Hematopoietic multipotent progenitor cell treated with erythropoietin and hydrocortisone succinate and interleukin-3 and kit ligand, for 17 days (in vitro differentiated cells): Measurements from ENCODE around the gene FLVCR2.

Experiments used
- DNase-seq: peaks from one replicate; pipeline ENCODE4 v3.0.0-alpha.2; 2015; ENCODE audit warnings: low spot score

Gene FLVCR2, protein sequence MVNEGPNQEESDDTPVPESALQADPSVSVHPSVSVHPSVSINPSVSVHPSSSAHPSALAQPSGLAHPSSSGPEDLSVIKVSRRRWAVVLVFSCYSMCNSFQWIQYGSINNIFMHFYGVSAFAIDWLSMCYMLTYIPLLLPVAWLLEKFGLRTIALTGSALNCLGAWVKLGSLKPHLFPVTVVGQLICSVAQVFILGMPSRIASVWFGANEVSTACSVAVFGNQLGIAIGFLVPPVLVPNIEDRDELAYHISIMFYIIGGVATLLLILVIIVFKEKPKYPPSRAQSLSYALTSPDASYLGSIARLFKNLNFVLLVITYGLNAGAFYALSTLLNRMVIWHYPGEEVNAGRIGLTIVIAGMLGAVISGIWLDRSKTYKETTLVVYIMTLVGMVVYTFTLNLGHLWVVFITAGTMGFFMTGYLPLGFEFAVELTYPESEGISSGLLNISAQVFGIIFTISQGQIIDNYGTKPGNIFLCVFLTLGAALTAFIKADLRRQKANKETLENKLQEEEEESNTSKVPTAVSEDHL

DNA sequence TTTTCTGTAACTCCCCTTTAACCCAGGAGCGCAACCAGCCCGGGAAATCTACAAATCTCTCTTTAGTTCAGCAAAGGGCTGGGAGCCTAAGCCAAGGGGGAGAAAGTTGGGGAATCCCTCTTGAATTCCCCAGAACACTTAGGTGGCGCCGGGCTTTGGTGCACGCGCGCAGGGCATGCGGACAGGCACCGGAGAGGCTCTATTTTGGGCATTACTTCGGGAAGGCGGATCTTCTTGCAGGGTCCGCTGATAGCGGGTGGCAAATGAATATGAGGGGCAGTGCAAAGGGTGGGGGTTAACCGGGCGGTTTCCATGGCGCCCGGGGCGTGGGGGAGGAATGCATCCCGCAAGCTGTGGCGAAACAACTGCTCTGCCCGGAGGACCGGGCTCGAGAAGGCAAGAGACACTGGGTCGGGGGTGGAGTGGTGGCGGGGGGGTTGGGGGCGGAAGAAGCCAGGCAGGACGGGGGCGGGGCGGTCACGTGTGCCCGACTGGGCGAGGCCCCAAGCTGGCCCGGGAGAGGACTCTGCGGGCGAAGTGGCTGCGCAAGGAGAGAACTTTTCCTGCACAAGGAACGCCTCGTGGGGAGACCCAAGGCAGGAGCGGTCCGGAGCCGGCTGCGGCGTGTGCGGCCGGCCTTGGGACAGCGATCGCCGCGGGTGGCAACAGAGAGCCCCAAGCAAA is at the start of gene FLVCR2:
Gene FLVCR2, plus strand, starts transcription at position 519 of the 684 bp plus-strand sequence. CDS start 353 bp downstream, outside the sequence.
- no peak for DNase-seq

GRCh38 chr14:75531256-75531655 is 47.2 kb upstream of the FLVCR2 start:
- no peak for DNase-seq

GRCh38 chr14:75531660-75532317 is 46.6 kb upstream of the FLVCR2 start:
- DNase-seq = no peak

- no peak for DNase-seq
These were observed 44.4 kb upstream of the FLVCR2 start for GRCh38 chr14:75533791-75534555.

DNA sequence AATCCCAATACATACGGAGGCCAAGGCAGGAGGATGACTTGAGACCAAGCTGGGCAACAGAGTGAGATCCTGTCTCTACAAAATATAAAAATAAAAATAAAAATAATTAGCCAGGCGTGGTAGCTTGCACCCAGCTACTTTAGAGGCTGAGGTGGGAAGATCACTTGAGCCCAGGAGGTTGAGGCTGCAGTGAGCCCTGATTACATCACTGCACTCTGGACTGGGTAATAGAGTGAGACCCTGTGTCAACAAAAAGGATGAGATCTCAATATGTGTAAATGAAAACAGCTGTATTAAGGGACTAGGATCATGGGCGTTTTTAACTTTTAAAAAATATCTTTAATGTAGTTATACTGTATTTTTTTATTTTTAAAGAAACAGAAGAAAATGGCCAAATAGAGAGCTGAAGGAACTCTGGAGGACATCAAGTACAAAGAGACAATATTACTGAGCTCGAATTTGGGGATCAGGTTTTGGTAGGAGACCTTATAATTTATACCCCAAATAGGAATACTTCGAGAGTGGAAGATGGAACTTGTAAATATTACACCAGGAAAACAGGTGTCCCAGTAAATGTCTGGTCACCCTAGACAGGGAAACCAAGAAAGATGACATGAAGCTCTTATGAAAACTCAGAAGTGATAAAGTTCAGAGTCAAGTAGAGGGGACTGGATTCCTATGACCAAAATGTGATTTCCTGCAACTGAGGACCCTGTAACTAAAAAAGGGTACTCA is 43.1 kb upstream of the FLVCR2 start:
- no peak for DNase-seq

GRCh38 chr14:75537071-75537470 is 41.3 kb upstream of the FLVCR2 start:
- no peak for DNase-seq

- no peak for DNase-seq
These were observed 39.3 kb upstream of the FLVCR2 start for GRCh38 chr14:75539162-75539560.

- DNase-seq = no peak
These were observed 38.6 kb upstream of the FLVCR2 start for GRCh38 chr14:75539561-75540478.

DNA sequence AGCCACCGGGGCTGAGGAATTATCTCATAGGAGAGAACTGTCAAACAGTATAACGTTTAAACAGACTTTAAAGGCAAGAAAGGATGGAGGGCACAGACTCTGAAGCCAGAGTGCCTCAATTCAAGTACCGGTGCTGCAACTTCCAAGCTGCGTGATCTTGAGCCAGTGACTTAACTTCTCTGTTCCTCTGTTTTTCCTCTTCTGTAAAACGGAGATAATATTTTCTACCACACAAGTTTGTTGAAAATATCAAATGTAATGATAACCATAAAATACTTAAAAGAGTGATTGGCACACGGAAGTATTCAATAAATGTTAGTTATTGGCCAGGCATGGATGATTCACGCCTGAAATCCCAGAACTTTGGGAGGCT is 38.0 kb upstream of the FLVCR2 start:
- DNase-seq = no peak

- DNase-seq = no peak
These were observed 35.8 kb upstream of the FLVCR2 start for GRCh38 chr14:75542588-75543091.

DNA sequence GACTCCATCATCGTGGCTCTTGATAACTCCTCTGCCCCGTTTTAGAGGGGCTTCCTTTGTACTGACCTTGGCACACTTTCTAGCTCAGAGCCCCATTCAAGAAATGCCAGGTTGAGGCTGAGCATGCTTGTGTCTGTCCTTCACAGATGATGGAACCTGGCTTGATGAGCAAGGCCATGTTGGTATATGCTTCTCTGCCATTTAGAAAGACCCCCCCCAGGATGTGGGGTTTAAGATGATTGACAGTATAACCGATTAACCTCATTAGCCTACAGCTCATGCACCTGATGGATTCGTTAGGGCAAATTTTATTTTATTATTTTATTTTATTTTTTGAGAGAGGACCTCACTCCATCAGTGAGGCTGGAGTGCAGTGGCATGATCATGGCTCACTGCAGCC is 35.2 kb upstream of the FLVCR2 start:
- DNase-seq = no peak

DNA sequence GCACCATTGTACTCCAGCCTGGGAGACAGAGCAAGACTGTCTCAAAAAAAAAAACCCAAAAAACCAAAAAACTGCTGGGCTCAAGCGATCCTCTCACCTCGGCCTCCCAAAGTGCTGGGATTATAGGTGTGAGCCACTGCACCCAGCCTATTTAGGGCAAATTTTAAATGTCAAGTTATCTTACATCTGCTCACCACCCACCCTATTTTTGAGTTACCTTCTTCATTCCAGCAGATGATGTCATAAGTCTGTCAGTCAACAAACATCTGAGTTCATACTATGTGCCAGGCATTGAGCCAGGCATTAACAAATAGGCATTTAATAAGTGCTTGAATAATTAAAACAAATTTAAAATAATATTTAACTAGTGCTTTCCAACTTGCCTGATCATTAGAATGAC is 34.6 kb upstream of the FLVCR2 start:
- DNase-seq = no peak

DNA sequence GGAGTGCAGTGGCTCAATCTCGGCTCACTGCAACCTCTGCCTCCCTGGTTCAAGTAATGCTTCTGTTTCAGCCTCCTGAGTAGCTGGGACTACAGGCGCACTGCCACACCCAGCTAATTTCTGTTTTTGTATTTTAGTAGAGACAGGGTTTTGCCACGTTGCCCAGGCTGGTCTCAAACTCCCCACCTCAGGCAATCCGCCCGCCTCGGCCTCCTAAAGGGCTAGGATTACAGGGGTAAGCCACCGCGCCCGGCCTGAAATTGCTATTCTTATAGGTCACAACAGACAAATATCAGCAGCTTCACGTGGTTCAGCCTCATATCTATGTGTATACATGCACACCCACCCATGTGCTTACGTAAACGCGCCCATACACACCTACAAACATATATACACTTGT is 32.5 kb upstream of the FLVCR2 start:
- DNase-seq = no peak

- DNase-seq = no peak
These were observed 30.7 kb upstream of the FLVCR2 start for GRCh38 chr14:75547552-75548250.

GRCh38 chr14:75548544-75548943 is 29.9 kb upstream of the FLVCR2 start:
- DNase-seq = no peak

GRCh38 chr14:75549169-75549568 is 29.3 kb upstream of the FLVCR2 start:
- DNase-seq = no peak

DNA sequence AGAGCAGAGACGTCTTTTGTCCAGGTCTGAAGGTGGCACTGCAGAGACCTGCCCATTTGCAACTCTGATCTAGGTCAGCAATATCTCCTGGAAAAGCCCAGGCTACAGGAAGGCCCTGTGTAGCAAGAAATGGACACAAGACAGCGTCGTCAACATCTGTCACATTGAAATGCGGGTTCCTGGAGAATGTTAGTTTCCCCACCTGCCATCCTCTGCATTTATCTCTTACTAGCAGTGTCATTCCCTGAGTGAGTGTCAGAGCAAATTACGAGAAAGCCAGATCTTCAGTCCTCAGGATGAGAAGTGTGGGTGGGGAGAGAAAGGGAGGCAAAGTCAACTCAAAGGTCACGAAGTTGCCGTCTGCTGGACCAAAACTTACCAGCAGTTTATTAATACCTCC is 27.4 kb upstream of the FLVCR2 start:
- DNase-seq = no peak

- no peak for DNase-seq
These were observed 25.3 kb upstream of the FLVCR2 start for GRCh38 chr14:75553157-75553556.

GRCh38 chr14:75553761-75554364 is 24.6 kb upstream of the FLVCR2 start:
- DNase-seq = no peak
